K562 (cell line): ENCODE data around the gene NFATC2. TPM values are rescaled to one million over a fixed set of nuclear protein-coding genes. Genes with fewer than 3 reads are reported as not detected.
A peak's percentile ranks its signal among the peaks of the same experiment; 100 is the strongest.

ENCODE experiments used
- ATAC-seq: fragments of 200-7000 bp; cut with Tn5 transposase; 3 replicates; pipeline ENCODE4 v1.9.1; 2020; ENCODE audit warnings: moderate library complexity
- BruUV-seq: library from RNA; stranded (reverse); fragments of 400-500 nt; replicated peaks from 2 replicates; lab custom pipeline; 2021; lab: Mats Ljungman, UMichigan
- CTCF ChIA-PET: fragments of 300-600 bp; formaldehyde crosslinking; extraction: SDS; loops from one replicate; lab custom pipeline; 2021; ENCODE audit warnings: low intra/inter-chr PET ratio; lab: Yijun Ruan, JAX
- POLR2A ChIA-PET: fragments of 300-600, 350-650 bp; sonication (Branson Sonifier 250); formaldehyde crosslinking; extraction: SDS; loops from one replicate; lab custom pipeline; 2021; ENCODE audit warnings: antibody characterized with exemption, inconsistent platforms; lab: Yijun Ruan, JAX
- DNase-seq, 4 experiments: peaks; one replicate each; pipeline versions ENCODE4 v3.0.0 to v3.0.0-alpha.2; 2011 to 2018; ENCODE audit warnings: low spot score in 3 of 4, mixed read lengths in 3 of 4; ENCODE audit errors: extremely low read depth in 1 of 4
- FAIRE-seq: peaks from 2 replicates; lab custom pipeline; 2011; peaks lifted over from hg19 to GRCh38; lab: Jason Lieb, UNC
- H2AFZ ChIP-seq: 2 replicates; pipeline ENCODE4 v1.6.0; 2011; ENCODE audit warnings: low read depth, low read length, control low read depth, inconsistent platforms
- H3K27ac ChIP-seq: fragments of 200-600 bp; 3 replicates; pipeline ENCODE4 v1.8.0; 2011; ENCODE audit warnings: low read depth, mild to moderate bottlenecking, control low read depth, inconsistent platforms, low read length, moderate library complexity, mixed read lengths; ENCODE audit errors: extremely low read depth
- H3K27me3 ChIP-seq, 2 experiments: fragments of 300-600 bp in 1 of 2; 2 replicates in 1 of 2; 3 replicates in 1 of 2; pipeline versions ENCODE4 v1.6.0 to v1.8.0; 2011; ENCODE audit warnings: inconsistent platforms in 2 of 2, low read length in 2 of 2, mild to moderate bottlenecking in 1 of 2, mixed read lengths in 1 of 2, moderate library complexity in 1 of 2; ENCODE audit not compliant: control insufficient read depth in 2 of 2, insufficient read depth in 2 of 2
- H3K36me3 ChIP-seq: fragments of 300-600 bp; 3 replicates; pipeline ENCODE4 v1.8.0; 2011; ENCODE audit warnings: mild to moderate bottlenecking, low read length, inconsistent platforms; ENCODE audit not compliant: control insufficient read depth, insufficient read depth
- H3K4me1 ChIP-seq, 2 experiments: fragments of 200-600 bp in 1 of 2; replicated peaks in 1 of 2; 2 replicates in 1 of 2; 3 replicates in 1 of 2; pipeline versions ENCODE4 v1.5.1 to v1.8.0; 2011; ENCODE audit warnings: inconsistent platforms in 2 of 2, low read length in 2 of 2, mild to moderate bottlenecking in 1 of 2, mixed read lengths in 1 of 2, moderate library complexity in 1 of 2; ENCODE audit not compliant: control insufficient read depth in 2 of 2, insufficient read depth in 2 of 2
- H3K4me2 ChIP-seq: 2 replicates; pipeline ENCODE4 v1.6.1; 2011; ENCODE audit warnings: low read length, control low read depth, inconsistent platforms, mixed read lengths; ENCODE audit not compliant: insufficient read depth
- H3K4me3 ChIP-seq: fragments of 200-600 bp; sonication (generic), shearing (Covaris generic); 2 replicates; pipeline ENCODE4 v1.5.1; 2016; ENCODE audit warnings: control low read depth, inconsistent platforms
- H3K79me2 ChIP-seq: fragments of 200-600 bp; 3 replicates; pipeline ENCODE4 v1.8.0; 2011; ENCODE audit warnings: low read length, inconsistent platforms; ENCODE audit not compliant: control insufficient read depth, insufficient read depth
- H3K9ac ChIP-seq, 2 experiments: 2 replicates each; pipeline versions ENCODE4 v1.6.0 to v1.6.1; 2011; ENCODE audit warnings: low read depth in 2 of 2, low read length in 2 of 2, control low read depth in 1 of 2, inconsistent platforms in 1 of 2, mild to moderate bottlenecking in 1 of 2, mixed read lengths in 1 of 2; ENCODE audit not compliant: insufficient read depth in 1 of 2
- H3K9me1 ChIP-seq: one replicate; pipeline ENCODE4 v1.6.0; 2011; ENCODE audit warnings: inconsistent platforms, mild to moderate bottlenecking, low read length, moderate library complexity; ENCODE audit not compliant: control insufficient read depth, insufficient read depth
- H3K9me3 ChIP-seq: replicated peaks from 2 replicates; pipeline ENCODE4 v1.5.1; 2011; ENCODE audit warnings: low read depth, low read length, inconsistent platforms; ENCODE audit not compliant: control insufficient read depth, insufficient read depth
- H4K20me1 ChIP-seq: replicated peaks from 2 replicates; pipeline ENCODE4 v1.6.1; 2011; ENCODE audit warnings: low read length, inconsistent platforms, mixed read lengths; ENCODE audit not compliant: control insufficient read depth, insufficient read depth
- BRF1 ChIP-seq: IDR thresholded peaks from 3 replicates; pipeline ENCODE4 v1.6.1; 2011; ENCODE audit warnings: borderline replicate concordance, mild to moderate bottlenecking; ENCODE audit not compliant: insufficient read length; ENCODE audit errors: extremely low read depth
- DEAF1 ChIP-seq: fragments of 450-650 bp; formaldehyde crosslinking; IDR thresholded peaks from 2 replicates; pipeline ENCODE4 v1.4.0; 2020; ENCODE audit warnings: mild to moderate bottlenecking, moderate library complexity
- NELFE ChIP-seq: IDR thresholded peaks from 2 replicates; pipeline ENCODE4 v1.6.1; 2011; ENCODE audit warnings: mild to moderate bottlenecking; ENCODE audit not compliant: insufficient read depth, insufficient read length
- POLR2G ChIP-seq: fragments of 200-400 bp; formaldehyde crosslinking; IDR thresholded peaks from 2 replicates; pipeline ENCODE4 v1.6.1; 2017; ENCODE audit warnings: low read depth, mild to moderate bottlenecking, antibody characterized with exemption, low read length, moderate library complexity
- POU5F1 ChIP-seq: fragments of 150-350 bp; IDR thresholded peaks from 2 replicates; pipeline ENCODE4 v1.6.1; 2014; ENCODE audit warnings: borderline replicate concordance, low read length, low read depth, mild to moderate bottlenecking; ENCODE audit not compliant: partially characterized antibody
- SMC3 ChIP-seq: conservative IDR thresholded peaks from 2 replicates; pipeline ENCODE4 v1.6.1; 2011; ENCODE audit warnings: low read depth, low read length, improper control_type of control experiment; ENCODE audit not compliant: insufficient read depth
- ZFP36 ChIP-seq: fragments of 150-350 bp; IDR thresholded peaks from 2 replicates; pipeline ENCODE4 v1.6.1; 2018; ENCODE audit warnings: low read length, low read depth; ENCODE audit not compliant: partially characterized antibody
- ZNF140 ChIP-seq: fragments of 250-450 bp; sonication (Bioruptor Pico); IDR thresholded peaks from 2 replicates; pipeline ENCODE4 v1.8.0; 2021; ENCODE audit warnings: moderate library complexity, mild to moderate bottlenecking, inconsistent platforms
- ZNF217 ChIP-seq: sonication (generic); formaldehyde crosslinking; IDR thresholded peaks from 2 replicates; pipeline ENCODE4 v1.8.0; 2022; ENCODE audit warnings: mild to moderate bottlenecking, missing genetic modification reagents
- ZNF511 ChIP-seq: sonication (generic); formaldehyde crosslinking; IDR thresholded peaks from 2 replicates; pipeline ENCODE4 v1.8.0; 2022; ENCODE audit warnings: mild to moderate bottlenecking, missing genetic modification reagents
- ZNF57 ChIP-seq: fragments of 450-650 bp; formaldehyde crosslinking; IDR thresholded peaks from 2 replicates; pipeline ENCODE4 v1.4.0; 2020; ENCODE audit warnings: mild to moderate bottlenecking, moderate library complexity
- WGBS: fragments of 100-300 bp; shearing (Covaris generic); methylation state at CpG from one replicate; pipeline ENCODE4 v1.1.6; 2016; ENCODE audit warnings: low coverage, mixed read lengths; ENCODE audit not compliant: insufficient coverage; ENCODE audit errors: missing lambda C conversion rate; 5-methylcytosine and 5-hydroxymethylcytosine counted together
- in situ Hi-C: fragments of 300-500 bp; cut with MboI; formaldehyde crosslinking; loops from 4 replicates; pipeline ENCODE4 v1.15.0; 2018; ENCODE audit warnings: inconsistent platforms, mixed read lengths
- intact Hi-C: fragments of 100-400 bp; cut with micrococcal nuclease; formaldehyde crosslinking; loops from 2 replicates; pipeline ENCODE4 v1.14.2; 2022
- polyA plus RNA-seq, 8 experiments: library from polyadenylated mRNA; depleted of rRNA in 4 of 8; stranded (reverse) in 5 of 8; unstranded in 3 of 8; fragments of >200 nt; fragmentation: Nextera tagmentation in 2 of 8; fragmentation: Illumina TruSeq in 1 of 8; extraction: Ambion mirVana in 2 of 8; extraction: Trizol in 1 of 8; gene quantifications; 2 replicates each; pipeline versions ENCODE4 v1.2.1 to v1.2.3, GENCODE V29; 2011 to 2014; ENCODE audit warnings: inconsistent platforms in 1 of 8, missing spikeins in 1 of 8
- total RNA-seq, 7 experiments: library from RNA; depleted of rRNA in 6 of 7; stranded (reverse); fragments of >200 nt in 6 of 7; fragmentation: Illumina TruSeq in 2 of 7; extraction: Trizol in 2 of 7; gene quantifications; 2 replicates each; pipeline versions ENCODE4 v1.2.1 to v1.2.3, GENCODE V29; 2011 to 2021; ENCODE audit warnings: low replicate concordance in 1 of 7

Gene NFATC2
- total and polyA plus RNA-seq, 9 of the 15 experiments (the other 6 are each of a cell fraction or from before 2014, with no cell fraction given): 1.9 to 11.2 (median 3.0) TPM

- Histone ChIP-seq H2AFZ (no peak overlapping the region), H3K4me1 (peaks cover 8 to 23% of the 10 kb centered on the region in 2 experiments), H4K20me1 (no peaks in the 10 kb centered on the region), H3K9me1 (peaks cover 3% of the 10 kb centered on the region), H3K4me2 (no peak overlapping the region), H3K9me3 (no peaks in the 10 kb centered on the region), H3K27me3 (no peaks in the 10 kb centered on the region), H3K9ac (peak overlapping the region in 1 of 2 experiments; percentile 59; a peak in 1 of 4 replicates), H3K4me3 (no peak overlapping the region), H3K36me3 (peaks cover 35% of the 10 kb centered on the region), H3K27ac (no peak overlapping the region), H3K79me2 (no peaks in the 10 kb centered on the region)
- CTCF ChIA-PET: no interaction called here
- FAIRE-seq (no peak), ATAC-seq (no peak), DNase-seq (no peak)
- TF ChIP-seq SMC3: no peak
- no peak for TF ChIP-seq NELFE
- TF ChIP-seq POLR2G: 0 out of 2 replicates have a peak, but pooled peaks have one; percentile 27
- TF ChIP-seq ZNF57 (CRISPR knock-in tag): no peak
- TF ChIP-seq DEAF1 (CRISPR knock-in tag): no peak
- no peak for TF ChIP-seq ZNF140
- TF ChIP-seq ZNF217 (CRISPR knock-in tag): no peak
- TF ChIP-seq ZNF511: no peak
- TF ChIP-seq POU5F1: no peak
- peak; percentile 31 for TF ChIP-seq ZFP36
- no peak for TF ChIP-seq BRF1
- no TSS peak for BruUV-seq
- WGBS: 80% methylated on average over 5 of the region's 9 CpGs
- intact Hi-C loops: no loop called here
- POLR2A ChIA-PET: no interaction called here
- in situ Hi-C loops: no loop called here
Observed at GRCh38 chr20:51439160-51439689, 103.3 kb downstream of the NFATC2 start.
